ENCODE results near the gene PIGS. TPM values are rescaled to one million over a fixed set of nuclear protein-coding genes. Genes with fewer than 3 reads are reported as not detected.

PIGS gene
- total and polyA plus RNA-seq, 2 experiments from 2014 or later, result 107 to 122 TPM

DNA sequence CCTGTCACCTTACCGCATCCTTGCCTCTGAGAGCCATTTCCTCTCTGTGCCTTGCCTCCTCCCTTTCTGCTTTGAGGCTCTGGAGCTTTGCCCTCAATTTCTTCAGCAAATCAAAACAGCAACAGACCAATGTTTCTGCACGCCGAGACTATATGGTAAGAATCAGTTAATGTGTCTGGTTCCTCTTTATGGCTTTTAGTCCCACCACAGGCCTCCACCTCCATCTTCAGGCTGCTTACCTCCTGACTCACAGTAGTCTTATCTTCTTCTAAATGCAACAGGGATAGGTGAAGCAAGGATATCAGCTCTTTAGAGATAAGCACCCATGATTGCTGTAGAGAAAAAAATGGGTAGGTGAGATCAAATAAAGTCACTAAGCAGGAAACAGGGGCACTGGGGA is 14.5 kb upstream of the PIGS start:
- Histone ChIP-seq H3K4me1 (ENCODE audit: low read depth) (no peaks in the 10 kb centered on the region), H3K27me3 (no peaks in the 10 kb centered on the region), H3K9me3 (ENCODE audit: low read depth) (no peaks in the 10 kb centered on the region), H3K36me3 (peaks cover 52% of the 10 kb centered on the region), H3K27ac (no peak overlapping the region), H3K4me3 (no peak overlapping the region)
- no peak for DNase-seq (ENCODE audit: low read depth in 1 of 2, low spot score in 1 of 2)
- TF ChIP-seq, protein P1, sequence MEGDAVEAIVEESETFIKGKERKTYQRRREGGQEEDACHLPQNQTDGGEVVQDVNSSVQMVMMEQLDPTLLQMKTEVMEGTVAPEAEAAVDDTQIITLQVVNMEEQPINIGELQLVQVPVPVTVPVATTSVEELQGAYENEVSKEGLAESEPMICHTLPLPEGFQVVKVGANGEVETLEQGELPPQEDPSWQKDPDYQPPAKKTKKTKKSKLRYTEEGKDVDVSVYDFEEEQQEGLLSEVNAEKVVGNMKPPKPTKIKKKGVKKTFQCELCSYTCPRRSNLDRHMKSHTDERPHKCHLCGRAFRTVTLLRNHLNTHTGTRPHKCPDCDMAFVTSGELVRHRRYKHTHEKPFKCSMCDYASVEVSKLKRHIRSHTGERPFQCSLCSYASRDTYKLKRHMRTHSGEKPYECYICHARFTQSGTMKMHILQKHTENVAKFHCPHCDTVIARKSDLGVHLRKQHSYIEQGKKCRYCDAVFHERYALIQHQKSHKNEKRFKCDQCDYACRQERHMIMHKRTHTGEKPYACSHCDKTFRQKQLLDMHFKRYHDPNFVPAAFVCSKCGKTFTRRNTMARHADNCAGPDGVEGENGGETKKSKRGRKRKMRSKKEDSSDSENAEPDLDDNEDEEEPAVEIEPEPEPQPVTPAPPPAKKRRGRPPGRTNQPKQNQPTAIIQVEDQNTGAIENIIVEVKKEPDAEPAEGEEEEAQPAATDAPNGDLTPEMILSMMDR (IDR thresholded peaks at IDR 0.05; ENCODE audit: low read depth, low read length), result no peak

DNA sequence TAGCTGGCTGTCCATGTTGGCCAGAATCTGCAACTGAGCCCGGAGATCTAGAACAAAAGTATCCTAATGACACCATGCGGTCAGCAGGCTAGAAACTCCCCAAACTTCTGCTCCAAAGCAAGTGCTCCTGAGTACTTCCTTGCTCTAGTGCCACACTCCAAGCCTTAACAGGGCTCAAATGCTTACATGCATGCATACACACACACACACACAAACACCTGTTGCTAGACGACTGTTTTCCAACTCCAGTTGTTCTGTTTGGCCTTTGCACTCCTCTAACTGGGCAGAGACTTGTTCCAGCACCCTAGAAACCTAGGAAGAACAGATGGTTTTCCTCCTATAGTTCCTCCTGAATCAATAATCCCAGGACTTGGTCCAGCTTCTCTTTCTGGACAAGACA is 13.1 kb upstream of the PIGS start:
- H3K4me1 ChIP-seq (ENCODE audit: low read depth), result no peaks in the 10 kb centered on the region
- TF ChIP-seq, protein P1 (IDR thresholded peaks at IDR 0.05; ENCODE audit: low read depth, low read length), result no peak
- no peak for DNase-seq (ENCODE audit: low read depth in 1 of 2, low spot score in 1 of 2)
- H3K9me3 ChIP-seq (ENCODE audit: low read depth), result no peaks in the 10 kb centered on the region
- H3K36me3 ChIP-seq, result peaks cover 45% of the 10 kb centered on the region
- H3K4me3 ChIP-seq, result no peak overlapping the region
- H3K27ac ChIP-seq, result no peak overlapping the region
- H3K27me3 ChIP-seq, result no peaks in the 10 kb centered on the region

DNA sequence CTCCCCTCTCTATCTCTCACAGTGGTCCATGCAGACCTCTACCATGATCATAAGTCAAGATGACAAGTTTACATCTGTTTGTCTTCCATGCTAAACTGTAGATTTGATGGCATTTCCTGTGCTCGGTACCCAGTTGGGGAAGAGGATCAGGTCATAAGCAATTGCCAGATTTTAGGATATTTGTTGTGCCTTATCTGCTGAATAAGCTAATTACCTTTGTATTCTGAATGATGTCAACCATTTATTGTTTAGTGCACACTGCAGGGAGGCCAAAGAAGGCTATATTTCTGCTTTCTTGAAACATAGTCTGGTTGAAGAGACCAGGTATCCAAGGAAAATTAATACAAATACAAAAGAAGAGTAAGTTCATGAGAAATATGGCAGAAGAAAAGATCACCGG is 11.2 kb upstream of the PIGS start:
- DNase-seq (ENCODE audit: low read depth in 1 of 2, low spot score in 1 of 2), result no peak

DNA sequence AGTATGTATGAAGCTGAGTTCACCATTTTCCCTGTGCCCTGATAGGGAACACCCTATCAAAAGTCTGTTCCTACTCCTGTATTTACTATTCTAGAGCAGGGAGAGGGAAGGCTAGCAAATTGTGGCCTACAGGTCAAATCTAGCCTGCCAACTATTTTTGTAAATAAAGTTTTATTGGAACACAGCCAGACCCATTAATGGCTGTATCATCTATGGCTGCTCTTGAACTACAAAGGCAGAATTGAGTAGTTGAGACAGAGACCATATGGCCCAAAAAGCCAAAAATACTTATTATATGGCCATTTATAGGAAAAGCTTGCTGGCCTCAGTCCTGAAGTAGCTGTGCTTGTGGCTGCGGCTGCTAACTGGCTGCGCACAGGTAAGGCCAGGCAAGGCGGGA is 9.6 kb upstream of the PIGS start:
- Histone ChIP-seq H3K9me3 (ENCODE audit: low read depth) (no peaks in the 10 kb centered on the region), H3K4me1 (ENCODE audit: low read depth) (peaks cover 1% of the 10 kb centered on the region), H3K4me3 (no peak overlapping the region), H3K36me3 (peaks cover 39% of the 10 kb centered on the region), H3K27ac (no peak overlapping the region), H3K27me3 (no peaks in the 10 kb centered on the region)
- DNase-seq (ENCODE audit: low read depth in 1 of 2, low spot score in 1 of 2), result no peak
- TF ChIP-seq, protein P1 (IDR thresholded peaks at IDR 0.05; ENCODE audit: low read depth, low read length), result no peak

More for the DNA sequence above, 11.2 kb upstream of the PIGS start:
- no peak overlapping the region for H3K4me3 ChIP-seq
- no peaks in the 10 kb centered on the region for H3K4me1 ChIP-seq (ENCODE audit: low read depth)
- no peaks in the 10 kb centered on the region for H3K27me3 ChIP-seq
- TF ChIP-seq, protein P1 (IDR thresholded peaks at IDR 0.05; ENCODE audit: low read depth, low read length), result no peak
- H3K9me3 ChIP-seq (ENCODE audit: low read depth), result no peaks in the 10 kb centered on the region
- peaks cover 43% of the 10 kb centered on the region for H3K36me3 ChIP-seq
- no peak overlapping the region for H3K27ac ChIP-seq

DNA sequence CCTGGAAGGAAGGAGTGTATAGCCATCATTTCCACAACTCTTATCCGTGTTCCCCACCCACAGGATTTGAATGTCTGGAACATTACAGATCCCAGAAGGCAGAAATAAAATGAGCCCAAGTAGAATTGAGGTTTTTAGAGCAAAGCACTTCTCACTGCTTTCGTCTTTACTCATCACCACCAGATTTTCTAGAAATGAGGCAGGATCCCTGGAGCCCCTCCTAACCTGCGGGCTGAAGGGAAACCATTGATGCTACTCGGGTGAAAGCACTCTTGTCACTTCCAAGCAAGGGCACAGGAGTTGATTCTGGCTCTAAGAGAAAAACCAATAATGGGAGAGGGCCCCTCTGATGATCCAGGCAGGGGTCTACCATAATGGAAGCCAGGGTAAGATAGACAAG is 8.2 kb upstream of the PIGS start:
- TF ChIP-seq, protein P1 (IDR thresholded peaks at IDR 0.05; ENCODE audit: low read depth, low read length), result no peak
- Histone ChIP-seq H3K27ac (no peak overlapping the region), H3K9me3 (ENCODE audit: low read depth) (no peaks in the 10 kb centered on the region), H3K4me3 (no peak overlapping the region), H3K4me1 (ENCODE audit: low read depth) (peaks cover 10% of the 10 kb centered on the region), H3K27me3 (no peaks in the 10 kb centered on the region), H3K36me3 (peaks cover 29% of the 10 kb centered on the region)
- DNase-seq (ENCODE audit: low read depth in 1 of 2, low spot score in 1 of 2), result no peak
